HG02943 (cell line): ENCODE results near the gene TGFBR1.

Source experiments
- ATAC-seq: cut with Tn5 transposase; IDR thresholded peaks from one replicate; pipeline ENCODE4 v1.9.1; 2021; ENCODE audit warnings: mild to moderate bottlenecking, low read depth, moderate library complexity; ENCODE audit not compliant: unreplicated experiment

The TGFBR1 gene

DNA sequence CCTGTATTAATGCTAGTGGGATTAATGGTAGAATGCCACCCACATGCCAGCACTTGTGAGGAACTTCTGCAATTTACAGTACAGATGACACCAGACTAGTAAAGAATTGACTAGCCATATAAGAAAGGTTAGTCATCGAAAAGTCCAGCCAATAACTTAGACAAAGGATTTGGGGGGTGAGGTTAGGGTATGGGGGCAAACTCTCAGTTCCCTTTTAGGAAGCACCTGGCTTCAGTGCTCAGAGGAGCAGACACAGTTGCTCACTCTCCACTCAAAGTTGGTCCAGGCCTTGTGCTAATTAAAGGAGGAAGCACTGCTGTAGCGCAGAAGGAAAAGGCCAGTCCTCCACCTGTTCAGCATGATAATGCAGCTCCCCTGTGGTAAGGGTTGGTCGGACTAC lies 25.2 kb downstream of the TGFBR1 start:
- ATAC-seq = no peak

DNA sequence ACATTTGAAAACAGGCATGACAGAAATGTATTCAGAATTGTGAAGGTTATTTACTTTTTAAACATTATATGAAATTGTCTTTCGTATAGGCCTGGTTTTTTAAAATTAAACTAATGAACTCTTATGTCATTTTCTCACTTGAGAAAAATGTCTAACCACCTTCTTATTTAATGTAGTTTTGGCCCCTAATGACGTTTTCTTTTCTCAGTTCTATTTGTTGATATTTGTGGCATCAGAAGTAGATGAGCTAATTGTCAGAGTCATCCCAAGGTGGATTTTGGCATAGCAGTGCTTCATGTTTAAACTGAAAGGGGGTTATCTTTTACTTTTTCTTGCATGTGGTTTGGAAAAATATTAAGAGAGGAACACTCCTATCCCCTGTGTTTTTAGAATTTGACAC lies 28.2 kb downstream of the TGFBR1 start:
- ATAC-seq = no peak

DNA sequence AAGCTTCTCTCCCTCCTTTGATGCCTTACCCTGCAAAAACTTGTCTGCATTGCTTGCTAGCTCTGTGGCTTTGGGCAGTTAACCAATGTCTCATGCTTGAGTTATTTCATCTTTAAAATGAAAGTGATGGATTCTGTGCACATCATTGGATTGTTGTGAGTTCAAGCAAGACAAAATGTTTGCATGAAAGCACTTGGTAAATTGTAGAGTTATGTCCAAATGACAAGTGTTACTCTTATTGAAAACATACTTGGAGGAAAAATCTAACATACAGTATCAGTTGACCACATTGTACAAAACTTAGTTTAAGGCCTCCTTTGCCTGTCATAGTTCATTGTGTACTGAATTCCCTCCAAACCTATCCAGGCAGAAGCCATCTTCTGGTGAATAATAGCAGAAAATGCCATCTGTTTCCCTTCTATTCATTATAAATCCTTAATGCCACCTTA lies 30.0 kb downstream of the TGFBR1 start:
- ATAC-seq = no peak

DNA sequence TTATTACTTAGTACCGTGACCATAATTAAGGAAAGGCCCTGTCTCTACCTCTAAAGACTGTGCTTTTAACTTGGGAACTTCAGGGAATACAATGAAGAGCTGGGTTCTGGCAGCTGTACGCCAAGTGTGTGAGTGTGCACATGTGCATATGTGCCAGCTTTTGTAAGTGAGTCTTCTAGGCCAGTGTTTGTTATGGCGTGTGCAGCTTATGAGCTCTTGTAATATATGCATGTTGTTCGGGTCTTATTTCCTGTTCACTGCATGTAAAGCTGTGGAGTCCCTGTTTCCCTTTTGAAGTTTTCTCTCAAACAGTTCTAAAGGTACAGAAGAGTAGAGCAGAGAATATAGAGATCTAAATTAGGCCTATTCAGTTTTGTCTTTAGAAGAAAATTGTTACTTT lies 30.5 kb downstream of the TGFBR1 start:
- ATAC-seq = no peak

DNA sequence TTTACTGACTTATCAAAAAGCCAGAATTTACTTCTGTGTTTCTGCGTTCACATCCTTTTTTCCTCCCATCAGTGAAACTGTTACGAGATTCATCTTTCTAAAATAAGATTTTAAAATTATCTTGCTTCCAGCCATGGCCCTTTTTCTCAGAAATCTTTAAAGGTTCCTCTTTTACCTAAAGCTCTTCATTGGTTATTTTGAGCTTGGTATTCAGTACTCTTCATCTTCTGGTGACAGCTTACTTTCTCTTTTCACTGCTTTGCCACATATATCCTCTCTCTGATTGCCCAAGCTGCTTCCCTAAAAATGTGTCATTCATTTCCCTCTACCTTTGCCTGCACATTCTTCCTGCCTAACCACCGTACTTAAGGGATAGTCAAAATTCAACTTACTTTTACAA lies 32.3 kb downstream of the TGFBR1 start:
- ATAC-seq = no peak

DNA sequence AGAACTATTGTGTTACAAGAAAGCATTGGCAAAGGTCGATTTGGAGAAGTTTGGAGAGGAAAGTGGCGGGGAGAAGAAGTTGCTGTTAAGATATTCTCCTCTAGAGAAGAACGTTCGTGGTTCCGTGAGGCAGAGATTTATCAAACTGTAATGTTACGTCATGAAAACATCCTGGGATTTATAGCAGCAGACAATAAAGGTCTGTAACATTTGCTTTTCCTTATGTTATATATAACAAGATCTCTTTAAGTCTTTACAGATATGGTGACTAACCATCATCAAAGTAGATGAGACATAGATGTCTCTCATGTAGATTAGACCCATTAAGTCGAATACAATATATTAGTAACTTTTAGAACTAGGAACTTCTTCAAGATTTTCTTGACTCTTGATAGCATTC lies 33.0 kb downstream of the TGFBR1 start:
- ATAC-seq = no peak

DNA sequence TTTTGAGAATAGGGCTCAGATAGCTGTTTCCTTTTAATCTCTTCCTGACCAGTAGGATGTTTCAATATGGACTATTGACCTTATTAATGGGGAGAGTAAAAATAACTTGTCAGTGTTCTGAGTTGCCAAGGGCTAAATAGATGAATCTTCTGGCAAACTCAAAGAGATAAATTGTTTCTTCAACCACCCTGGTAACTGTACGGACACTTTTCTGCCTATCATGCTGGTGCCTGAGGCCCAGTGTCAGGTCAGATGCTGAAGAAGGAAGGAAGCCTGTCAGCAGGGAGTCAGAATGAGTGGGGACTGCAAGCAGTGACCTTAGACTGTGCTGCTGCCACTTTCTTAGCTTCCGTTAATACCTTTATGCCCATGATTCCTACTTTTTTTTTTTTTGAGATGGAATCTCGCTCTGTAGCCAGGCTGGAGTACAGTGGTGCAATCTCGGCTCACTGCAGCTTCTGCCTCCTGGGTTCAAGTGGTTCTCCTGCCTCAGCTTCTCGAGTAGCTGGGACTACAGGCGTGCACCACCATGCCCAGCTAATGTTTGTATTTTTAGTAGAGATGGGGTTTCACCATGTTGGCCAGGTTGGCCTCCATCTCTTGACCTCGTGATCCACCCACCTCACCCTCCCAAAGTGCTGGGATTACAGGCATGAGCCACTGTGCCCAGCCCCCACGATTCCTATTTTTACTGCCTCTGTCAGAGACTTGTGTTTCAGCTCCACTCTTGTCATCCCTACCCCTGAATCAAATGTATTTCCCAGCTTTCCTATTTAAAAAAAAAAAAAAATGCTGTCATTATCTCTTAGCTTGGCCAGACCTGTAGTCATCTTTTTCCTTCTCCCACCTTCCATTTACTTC lies 33.7 kb downstream of the TGFBR1 start:
- no peak for ATAC-seq

DNA sequence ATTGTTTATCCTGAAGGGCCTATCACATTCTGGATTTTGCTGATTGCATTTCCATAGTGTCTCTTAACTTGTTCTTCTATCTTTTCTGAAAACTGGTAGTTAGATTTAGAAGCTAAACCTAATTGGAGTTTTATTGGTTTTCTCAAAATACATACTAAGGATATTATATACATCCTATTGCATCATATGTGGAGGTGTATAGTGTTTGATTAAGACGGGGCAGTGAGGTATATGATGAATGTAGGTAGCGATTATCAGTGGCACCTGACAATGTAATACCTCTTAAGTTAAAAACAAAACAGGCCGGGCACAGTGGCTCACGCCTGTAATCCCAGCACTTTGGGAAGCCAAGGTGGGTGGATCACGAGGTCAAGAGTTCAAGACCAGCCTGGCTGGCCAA lies 35.0 kb downstream of the TGFBR1 start:
- no peak for ATAC-seq

DNA sequence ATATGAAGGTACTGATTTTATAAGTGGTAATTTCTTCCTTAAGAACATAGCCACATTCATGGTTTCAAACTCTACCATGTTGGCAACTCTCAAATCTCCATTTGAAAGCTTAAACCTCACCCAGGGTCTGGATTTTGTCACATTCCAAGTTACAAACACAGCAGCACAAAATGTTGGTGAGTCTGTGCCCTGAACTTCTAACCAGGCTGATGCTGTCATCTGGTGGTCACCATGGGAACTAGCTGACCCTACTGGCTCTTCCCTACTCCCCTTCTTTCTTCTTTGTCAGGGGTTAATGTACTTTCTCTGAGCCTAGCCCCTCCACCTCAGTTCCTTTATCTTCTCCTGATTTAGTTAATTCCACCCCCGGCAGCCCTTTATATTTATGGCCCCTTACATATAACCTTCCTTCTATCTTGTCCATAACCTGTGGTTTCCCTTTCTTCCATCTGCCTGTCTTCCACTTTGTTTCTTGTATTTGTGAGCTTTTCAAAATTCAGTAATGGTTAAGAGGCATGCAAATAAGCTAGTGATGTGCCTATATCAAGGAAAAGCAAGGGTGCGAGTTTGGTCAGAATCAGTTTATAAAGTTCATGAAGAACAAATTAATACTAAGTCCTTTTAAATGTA lies 35.9 kb downstream of the TGFBR1 start:
- no peak for ATAC-seq

DNA sequence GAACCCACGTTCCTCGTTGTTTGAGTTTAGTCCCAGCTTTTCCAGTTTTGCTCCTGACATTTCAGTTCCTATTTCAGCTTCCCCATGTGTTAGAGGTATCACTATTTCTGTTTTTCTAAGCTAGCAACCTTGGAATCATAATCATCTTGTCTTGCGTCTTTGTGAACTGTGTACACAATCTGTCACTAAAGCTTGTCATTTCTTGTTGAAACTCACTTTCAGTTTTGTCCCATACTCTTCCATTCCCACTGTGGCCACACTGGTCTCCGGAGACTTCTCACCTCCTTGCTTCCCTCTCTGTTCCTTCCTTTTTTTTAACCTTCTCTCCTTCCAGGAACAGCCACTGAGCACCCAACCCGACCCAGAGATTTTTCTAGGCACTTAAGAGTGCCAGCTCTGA lies 36.9 kb downstream of the TGFBR1 start:
- no peak for ATAC-seq

DNA sequence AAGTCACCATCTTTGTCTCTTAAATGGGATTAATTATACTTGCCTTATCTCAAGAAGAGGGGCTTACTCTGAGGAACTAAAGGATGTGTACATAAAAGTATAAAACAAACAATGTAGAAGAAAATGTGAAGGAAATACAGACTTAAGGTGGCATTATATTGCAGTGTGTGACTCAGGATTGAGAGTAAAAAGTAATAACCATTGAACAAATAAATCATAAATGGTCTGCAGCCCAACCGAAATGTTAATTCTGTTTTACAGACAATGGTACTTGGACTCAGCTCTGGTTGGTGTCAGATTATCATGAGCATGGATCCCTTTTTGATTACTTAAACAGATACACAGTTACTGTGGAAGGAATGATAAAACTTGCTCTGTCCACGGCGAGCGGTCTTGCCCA lies 37.4 kb downstream of the TGFBR1 start:
- no peak for ATAC-seq

DNA sequence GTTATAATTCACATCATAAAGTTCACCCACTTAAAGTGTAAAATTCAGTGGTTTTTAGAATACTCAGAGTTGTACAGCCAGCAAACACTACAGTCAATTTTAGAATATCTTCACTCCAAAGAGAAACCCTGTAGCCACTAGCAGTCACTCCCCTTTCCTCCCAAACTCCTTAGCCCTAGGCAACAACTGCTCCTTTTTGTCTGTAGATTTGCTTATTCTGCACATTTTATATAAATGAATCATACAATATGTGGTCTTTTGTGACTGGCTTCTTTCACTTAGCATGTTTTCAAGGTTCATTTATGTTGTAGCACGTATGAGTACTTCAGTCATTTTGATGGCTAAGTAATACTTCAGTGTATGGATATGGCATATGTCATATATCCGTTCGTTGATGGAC lies 38.7 kb downstream of the TGFBR1 start:
- ATAC-seq = no peak

DNA sequence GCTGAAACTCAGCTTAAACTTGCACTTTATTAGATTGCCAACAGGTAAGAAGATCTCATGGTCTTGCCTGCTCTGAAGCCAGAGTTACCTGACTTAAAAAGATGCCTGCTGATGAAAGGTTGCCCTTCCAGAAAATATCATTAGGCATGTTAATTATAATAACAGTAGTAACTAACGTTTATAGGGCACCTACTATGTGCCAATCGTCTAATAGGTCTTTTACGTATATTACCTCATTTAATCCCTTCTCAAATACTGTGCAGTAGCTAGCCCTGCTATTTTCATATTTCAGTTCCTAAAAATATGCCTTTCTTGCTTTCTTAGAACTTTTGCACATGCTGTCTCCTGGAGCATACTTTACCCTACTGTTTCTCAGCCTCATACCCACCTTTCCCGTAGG lies 40.1 kb downstream of the TGFBR1 start:
- ATAC-seq = no peak

DNA sequence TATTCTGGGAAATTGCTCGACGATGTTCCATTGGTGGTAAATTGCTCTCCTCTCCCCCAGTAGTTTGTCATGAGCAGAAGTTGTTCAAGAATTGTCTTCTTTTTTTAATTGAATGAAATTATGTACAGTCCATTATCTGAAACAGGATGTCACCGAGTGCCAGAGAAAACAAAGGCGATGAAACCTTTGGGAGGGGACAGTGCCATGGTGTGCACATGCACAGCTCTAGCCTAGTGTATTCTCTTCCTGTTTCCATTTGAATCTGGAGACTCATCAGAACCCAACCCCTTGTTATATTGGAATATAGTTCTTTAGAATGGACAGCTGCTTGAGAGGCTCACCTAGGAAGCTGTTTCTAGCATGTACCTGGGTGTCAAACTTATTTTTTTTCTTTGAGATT lies 41.7 kb downstream of the TGFBR1 start:
- no peak for ATAC-seq

DNA sequence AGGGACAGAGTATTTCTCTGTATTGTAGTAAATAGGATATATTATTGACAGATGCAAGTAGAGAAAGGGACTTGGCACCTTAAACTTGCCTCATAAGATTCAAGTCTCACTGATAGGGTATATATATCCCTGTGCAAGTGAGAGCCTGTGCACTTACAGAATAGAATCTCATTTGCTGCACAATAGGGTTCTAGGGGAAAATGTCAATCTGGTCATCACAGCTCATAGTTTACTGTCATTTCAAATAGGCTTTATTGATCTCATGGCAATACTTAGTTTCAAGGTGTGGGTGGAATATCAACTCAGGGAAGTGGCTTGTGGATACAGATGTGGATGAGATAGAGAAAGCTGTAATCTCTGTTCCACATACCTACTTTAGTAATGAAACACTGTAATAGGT lies 42.3 kb downstream of the TGFBR1 start:
- no peak for ATAC-seq

DNA sequence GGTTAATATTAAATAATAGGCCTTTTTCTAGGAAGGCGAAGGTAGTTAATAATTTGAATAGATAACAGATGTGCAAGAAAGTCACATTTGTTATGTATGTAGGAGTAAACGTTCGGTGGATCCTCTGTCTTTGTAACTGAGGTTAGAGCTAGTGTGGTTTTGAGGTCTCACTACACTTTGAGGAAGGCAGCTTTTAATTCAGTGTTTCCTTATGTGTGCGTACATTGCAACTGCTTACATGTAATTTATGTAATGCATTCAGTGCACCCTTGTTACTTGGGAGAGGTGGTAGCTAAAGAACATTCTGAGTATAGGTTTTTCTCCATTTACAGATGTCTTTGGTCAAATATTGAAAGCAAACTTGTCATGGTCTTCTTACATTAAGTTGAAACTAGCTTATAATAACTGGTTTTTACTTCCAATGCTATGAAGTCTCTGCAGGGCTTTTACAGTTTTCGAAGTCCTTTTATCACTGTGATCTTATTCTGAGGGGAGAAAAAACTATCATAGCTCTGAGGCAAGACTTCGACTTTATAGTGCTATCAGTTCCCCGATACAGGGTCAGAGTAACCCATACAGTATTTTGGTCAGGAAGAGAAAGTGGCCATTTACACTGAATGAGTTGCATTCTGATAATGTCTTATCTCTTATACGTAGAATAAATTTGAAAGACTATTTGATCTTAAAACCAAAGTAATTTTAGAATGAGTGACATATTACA lies 45.7 kb downstream of the TGFBR1 start:
- ATAC-seq = no peak

DNA sequence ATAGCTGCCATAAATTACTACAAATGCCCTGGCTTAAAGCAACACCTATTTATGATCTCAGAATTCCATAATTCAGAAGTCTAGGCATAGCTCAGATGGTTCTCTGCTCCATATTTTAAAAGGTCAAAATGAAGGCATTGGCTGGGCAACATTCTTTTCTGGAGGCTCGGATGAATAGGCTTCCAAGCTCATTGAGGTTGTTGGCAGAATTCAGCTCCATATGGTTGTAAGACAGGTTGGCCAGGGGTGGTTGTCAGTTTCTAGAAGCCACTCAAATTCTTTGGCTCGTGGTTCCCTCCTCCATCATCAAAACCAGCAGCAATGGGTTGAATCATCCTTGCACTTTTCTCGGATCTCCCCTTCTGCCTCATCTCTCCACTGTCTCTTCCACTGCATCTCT lies 49.4 kb downstream of the TGFBR1 start:
- ATAC-seq = no peak

DNA sequence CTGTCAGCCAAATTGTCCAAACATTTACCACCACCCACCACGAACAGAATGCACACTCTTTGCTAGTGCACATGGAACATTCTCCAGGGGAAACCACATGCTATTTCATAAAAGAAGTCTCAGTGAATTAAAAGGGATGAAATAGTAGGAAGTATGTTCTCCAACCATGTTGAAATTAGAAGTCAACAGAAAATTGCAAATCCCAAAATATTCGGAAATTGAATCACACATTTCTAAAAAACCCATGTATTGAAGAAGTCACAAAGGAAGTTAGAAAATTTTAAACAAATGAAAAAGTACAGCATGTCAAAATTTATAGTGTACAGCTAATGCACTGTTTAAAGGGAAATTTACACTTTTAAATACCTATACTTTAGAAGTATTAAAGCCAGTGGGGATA lies 50.8 kb downstream of the TGFBR1 start:
- ATAC-seq = no peak

DNA sequence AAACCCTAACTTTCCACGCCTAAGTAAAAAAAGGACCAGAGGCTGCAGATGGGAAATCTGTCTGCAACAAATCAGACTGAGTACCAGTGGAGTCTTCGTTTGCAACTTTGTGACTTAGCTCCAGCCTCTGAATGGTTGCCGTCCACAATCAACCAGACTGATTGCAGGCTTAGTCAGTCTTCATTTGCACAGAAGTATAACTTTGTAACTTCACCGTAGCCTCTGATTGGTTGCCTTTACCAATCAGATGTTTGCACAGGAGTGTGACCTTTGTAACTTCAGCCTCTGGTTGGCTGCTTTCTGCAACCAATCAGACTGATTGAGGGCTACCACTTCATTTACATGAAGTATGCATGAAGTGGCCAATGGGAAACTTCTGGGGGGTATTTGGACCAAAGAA lies 53.7 kb downstream of the TGFBR1 start:
- ATAC-seq = no peak

DNA sequence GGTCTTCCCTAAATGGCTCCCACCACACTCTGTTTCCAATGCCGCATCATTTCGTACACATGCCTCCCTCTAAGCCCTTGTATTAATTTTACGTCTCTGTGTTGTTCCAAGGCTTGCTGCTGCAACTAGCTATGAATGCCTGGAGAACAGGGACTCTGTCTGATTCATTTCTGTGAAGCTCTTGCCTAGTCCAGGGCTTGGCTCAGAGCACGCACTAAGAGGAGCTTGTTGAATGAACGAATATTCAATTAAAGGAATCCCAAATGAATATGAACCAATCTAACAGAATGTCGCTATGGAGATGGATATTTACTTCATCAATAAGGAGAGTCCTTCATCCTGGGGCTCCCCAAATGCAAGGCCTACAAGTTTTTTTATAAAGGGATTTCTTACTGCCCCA lies 55.3 kb downstream of the TGFBR1 start:
- no peak for ATAC-seq

DNA sequence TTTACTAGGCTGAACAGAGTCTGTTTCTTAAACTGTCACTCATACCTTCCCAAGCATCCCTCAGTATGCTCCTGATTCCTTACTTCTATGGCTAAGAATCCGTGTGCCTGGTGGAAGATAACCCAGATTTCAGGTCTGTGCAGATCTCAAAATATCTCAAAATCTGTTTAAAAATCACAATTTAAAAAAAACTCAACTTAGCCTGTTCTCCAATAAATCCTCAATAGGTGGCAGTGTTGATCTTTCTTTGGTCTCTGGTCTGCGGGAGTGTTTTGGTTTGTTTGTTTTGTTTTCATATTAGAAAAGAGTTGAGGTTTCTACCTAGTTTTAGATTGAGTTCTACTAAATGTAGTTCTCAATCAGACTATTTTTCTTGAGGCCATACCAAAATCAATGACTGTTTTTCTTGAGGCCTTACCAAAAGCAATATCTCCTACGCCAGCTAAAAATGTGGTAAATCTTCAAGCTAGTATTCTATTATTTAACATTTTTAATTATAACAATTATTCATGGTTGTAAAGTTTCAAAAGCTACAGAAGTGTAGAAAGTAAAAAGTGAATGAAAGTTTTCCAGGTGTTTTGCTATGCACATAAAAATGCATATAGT lies 57.9 kb downstream of the TGFBR1 start:
- ATAC-seq = no peak
